Effector CD4-positive, alpha-beta T cell (primary cell): ENCODE measurements around the gene COG5.
"Not testable (repeated sequence)": the region's sequence is repeated elsewhere in the genome, so short reads cannot be mapped to it uniquely, and the experiment has no call there.

Source experiments
- DNase-seq: peaks from one replicate; pipeline ENCODE4 v3.0.0-alpha.2; 2020

Gene COG5

GRCh38 chr7:107258737-107259136 lies 305.0 kb downstream of the COG5 start:
- no peak for DNase-seq

GRCh38 chr7:107255602-107256001 lies 308.1 kb downstream of the COG5 start:
- no peak for DNase-seq

GRCh38 chr7:107254398-107254985 lies 309.2 kb downstream of the COG5 start:
- DNase-seq = no peak

GRCh38 chr7:107253599-107253998 lies 310.1 kb downstream of the COG5 start:
- DNase-seq = no peak

- no peak for DNase-seq
Measured at GRCh38 chr7:107251963-107252362, 311.8 kb downstream of the COG5 start.

GRCh38 chr7:107248551-107249316 lies 315.0 kb downstream of the COG5 start:
- DNase-seq = no peak

GRCh38 chr7:107246836-107247235 lies 316.9 kb downstream of the COG5 start:
- DNase-seq = not testable (repeated sequence)

GRCh38 chr7:107244613-107245012 lies 319.1 kb downstream of the COG5 start:
- no peak for DNase-seq

- no peak for DNase-seq
Measured at GRCh38 chr7:107242267-107242666, 321.5 kb downstream of the COG5 start.

- DNase-seq = no peak
Measured at GRCh38 chr7:107237451-107237850, 326.3 kb downstream of the COG5 start.

GRCh38 chr7:107236862-107237261 lies 326.9 kb downstream of the COG5 start:
- no peak for DNase-seq

GRCh38 chr7:107234436-107234835 lies 329.3 kb downstream of the COG5 start:
- no peak for DNase-seq

GRCh38 chr7:107233981-107234380 lies 329.7 kb downstream of the COG5 start:
- no peak for DNase-seq

GRCh38 chr7:107233174-107233573 lies 330.5 kb downstream of the COG5 start:
- no peak for DNase-seq

GRCh38 chr7:107232568-107233090 lies 331.1 kb downstream of the COG5 start:
- no peak for DNase-seq

GRCh38 chr7:107230334-107230733 lies 333.4 kb downstream of the COG5 start:
- DNase-seq = no peak

- DNase-seq = no peak
Measured at GRCh38 chr7:107228291-107228690, 335.4 kb downstream of the COG5 start.

GRCh38 chr7:107224374-107225223 lies 339.1 kb downstream of the COG5 start:
- DNase-seq = no peak

GRCh38 chr7:107220806-107221205 lies 342.9 kb downstream of the COG5 start:
- not testable (repeated sequence) for DNase-seq

- no peak for DNase-seq
Measured at GRCh38 chr7:107220356-107220755, 343.4 kb downstream of the COG5 start.

- DNase-seq = no peak
Measured at GRCh38 chr7:107219563-107220244, 344.0 kb downstream of the COG5 start.

- DNase-seq = no peak
Measured at GRCh38 chr7:107213945-107214344, 349.8 kb downstream of the COG5 start.
